SK-N-MC (cell line): Measurements from ENCODE around the gene SCARB2.

Source experiments
- DNase-seq: peaks from one replicate; pipeline ENCODE4 v3.0.0-alpha.2; 2011; ENCODE audit warnings: low read depth, low spot score
- H3K27ac ChIP-seq: fragments of 200-600 bp; sonication (generic); 2 replicates; pipeline ENCODE4 v1.5.1; 2016; ENCODE audit warnings: mixed run types
- H3K36me3 ChIP-seq: fragments of 200-600 bp; sonication (generic); 2 replicates; pipeline ENCODE4 v1.6.1; 2017; ENCODE audit warnings: antibody characterized with exemption, low read length, mixed read lengths; ENCODE audit not compliant: insufficient read depth
- H3K4me3 ChIP-seq: fragments of 200-600 bp; sonication (generic); 2 replicates; pipeline ENCODE4 v1.5.1; 2016
- H3K9ac ChIP-seq: fragments of 200-600 bp; sonication (generic); 2 replicates; pipeline ENCODE4 v1.8.0; 2017; ENCODE audit warnings: mixed run types, mixed read lengths; ENCODE audit not compliant: insufficient read length
- H3K9me3 ChIP-seq: fragments of 200-600 bp; sonication (generic); 2 replicates; pipeline ENCODE4 v1.6.1; 2017; ENCODE audit warnings: low read depth, mild to moderate bottlenecking, antibody characterized with exemption, low read length, moderate library complexity, mixed read lengths
- EZH2 ChIP-seq: fragments of 200-600 bp; sonication (generic); IDR thresholded peaks from one replicate; pipeline ENCODE4 v1.6.1; 2017; ENCODE audit warnings: antibody characterized with exemption
- FOXP2 ChIP-seq: optimal IDR thresholded peaks from 2 replicates; pipeline ENCODE3; 2011; ENCODE audit warnings: mild to moderate bottlenecking, moderate library complexity; ENCODE audit not compliant: insufficient read depth; ENCODE audit errors: extremely low read length, control extremely low read depth
- POLR2AphosphoS5 ChIP-seq: IDR thresholded peaks from 2 replicates; pipeline ENCODE4 v1.6.1; 2012; ENCODE audit warnings: mild to moderate bottlenecking, low read depth, low read length, borderline replicate concordance

SCARB2 gene

GRCh38 chr4:76198411-76199237 is 15.0 kb downstream of the SCARB2 start:
- H3K9ac ChIP-seq, result peak overlapping the region; percentile 51
- peak overlapping the region; percentile 80 for H3K27ac ChIP-seq
- H3K36me3 ChIP-seq, result peaks cover 13% of the 10 kb centered on the region
- peak overlapping the region; percentile 24 for H3K4me3 ChIP-seq
- H3K9me3 ChIP-seq, result no peaks in the 10 kb centered on the region
- TF ChIP-seq POLR2AphosphoS5 (no peak), EZH2 (no peak), FOXP2 (no peak)
- no peak for DNase-seq

GRCh38 chr4:76197971-76198410 is 15.6 kb downstream of the SCARB2 start:
- Histone ChIP-seq H3K36me3 (peaks cover 19% of the 10 kb centered on the region), H3K9me3 (no peaks in the 10 kb centered on the region), H3K4me3 (peak overlapping the region; percentile 24), H3K27ac (peak overlapping the region; percentile 80), H3K9ac (peak overlapping the region; percentile 51)
- no peak for DNase-seq
- TF ChIP-seq EZH2, result no peak
- no peak for TF ChIP-seq POLR2AphosphoS5
- TF ChIP-seq FOXP2, result no peak

DNA sequence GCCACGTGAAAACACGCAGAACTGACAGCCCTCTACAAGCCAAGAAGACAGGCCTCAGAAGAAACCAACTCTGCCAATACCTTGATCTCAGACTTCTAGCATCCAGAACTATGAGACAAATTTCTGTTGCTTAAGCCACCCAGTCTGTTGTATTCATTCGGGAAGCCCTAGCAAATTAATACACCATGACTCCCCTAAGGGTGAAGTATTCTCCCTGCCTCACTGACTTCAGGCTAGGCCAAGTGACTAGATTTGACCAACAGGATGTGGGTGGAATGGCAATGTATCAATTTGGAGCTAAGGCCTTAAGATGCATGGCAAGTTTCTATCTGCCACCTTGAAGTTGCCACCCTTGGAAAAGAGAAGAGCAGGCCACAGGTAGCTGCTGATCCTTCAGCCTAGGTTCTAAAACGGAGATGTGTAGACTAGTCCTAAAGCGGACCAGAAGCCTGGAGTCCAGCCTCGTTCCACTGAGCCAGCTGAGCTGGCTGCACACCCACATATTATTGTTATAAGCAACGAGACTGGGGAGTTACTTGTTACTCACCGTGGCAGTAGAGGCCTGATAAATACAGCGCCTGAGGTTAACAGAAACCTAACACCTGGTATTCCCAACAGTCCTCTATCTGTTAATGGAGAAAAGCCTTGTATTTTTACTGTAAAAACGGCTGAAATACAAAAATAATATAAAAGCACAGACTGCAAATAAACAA is 16.4 kb downstream of the SCARB2 start:
- no peak for DNase-seq
- no peaks in the 10 kb centered on the region for H3K9me3 ChIP-seq
- TF ChIP-seq EZH2 (no peak), POLR2AphosphoS5 (no peak), FOXP2 (no peak)
- H3K9ac ChIP-seq, result no peak overlapping the region
- no peak overlapping the region for H3K4me3 ChIP-seq
- peaks cover 27% of the 10 kb centered on the region for H3K36me3 ChIP-seq
- H3K27ac ChIP-seq, result peak overlapping the region; percentile 80

DNA sequence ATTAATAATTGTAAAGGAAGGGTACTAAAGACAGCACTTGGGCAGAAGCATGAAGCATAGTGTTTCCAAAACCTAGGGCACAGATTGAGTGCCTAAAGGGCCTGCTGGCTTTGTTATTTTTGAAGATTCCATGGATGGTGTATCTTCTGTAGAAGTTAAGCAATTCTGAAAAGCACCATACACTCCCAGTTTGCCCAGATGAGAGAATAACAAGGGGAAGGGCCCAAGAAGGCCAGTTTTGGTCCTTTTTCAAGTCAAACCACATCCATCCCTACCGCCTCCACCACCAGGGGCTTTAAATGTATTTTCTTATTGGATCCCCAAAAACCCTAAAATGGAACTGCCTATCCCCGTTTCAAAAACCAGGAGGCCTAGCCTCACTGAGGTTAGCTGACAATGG is 17.2 kb downstream of the SCARB2 start:
- Histone ChIP-seq H3K9me3 (no peaks in the 10 kb centered on the region), H3K36me3 (peaks cover 32% of the 10 kb centered on the region), H3K27ac (no peak overlapping the region), H3K4me3 (no peak overlapping the region), H3K9ac (no peak overlapping the region)
- no peak for TF ChIP-seq EZH2
- TF ChIP-seq POLR2AphosphoS5, result no peak
- TF ChIP-seq FOXP2, result no peak
- DNase-seq, result no peak

DNA sequence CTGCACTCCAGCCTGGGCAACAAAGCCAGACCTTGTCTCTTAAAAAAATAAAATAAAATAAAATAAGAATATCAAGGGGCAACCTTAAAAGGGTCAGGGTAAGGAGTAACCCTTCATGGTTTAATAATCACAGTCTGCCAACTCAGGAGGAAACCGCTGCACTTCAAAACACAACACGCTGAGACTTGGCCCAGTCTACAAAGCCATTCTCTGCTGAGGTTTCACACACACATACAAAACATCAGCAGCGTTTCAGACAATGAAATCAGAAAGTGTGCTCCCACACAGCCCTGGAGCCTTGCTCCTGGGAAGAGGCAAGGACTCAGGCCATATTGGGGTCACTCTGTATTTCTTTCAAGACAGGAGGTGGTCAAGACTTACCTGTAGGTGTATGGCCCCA is 18.3 kb downstream of the SCARB2 start:
- H3K9me3 ChIP-seq, result no peaks in the 10 kb centered on the region
- H3K27ac ChIP-seq, result no peak overlapping the region
- TF ChIP-seq EZH2 (no peak), POLR2AphosphoS5 (no peak), FOXP2 (no peak)
- H3K9ac ChIP-seq, result no peak overlapping the region
- H3K4me3 ChIP-seq, result no peak overlapping the region
- no peak for DNase-seq
- H3K36me3 ChIP-seq, result peaks cover 38% of the 10 kb centered on the region

DNA sequence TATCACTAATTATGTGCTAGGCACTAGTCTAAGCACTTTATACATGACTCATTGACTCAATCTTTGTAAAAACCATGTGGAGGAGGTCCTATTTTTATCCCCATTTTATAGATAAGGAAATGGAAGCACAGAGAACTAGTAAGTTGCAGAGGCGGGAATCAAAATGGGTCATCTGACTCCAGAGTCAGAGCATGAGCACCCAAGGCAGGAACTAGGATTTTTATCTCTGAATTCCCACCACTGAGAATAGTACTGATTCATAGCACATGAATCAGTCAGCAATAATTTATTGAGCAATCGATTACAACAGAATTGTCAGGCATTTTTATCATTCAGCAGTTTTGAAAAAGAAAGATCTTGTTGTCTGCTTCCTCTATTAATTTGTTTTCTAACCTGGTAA is 19.3 kb downstream of the SCARB2 start:
- no peak overlapping the region for H3K27ac ChIP-seq
- peaks cover 38% of the 10 kb centered on the region for H3K36me3 ChIP-seq
- no peak overlapping the region for H3K9ac ChIP-seq
- no peak overlapping the region for H3K4me3 ChIP-seq
- no peak for DNase-seq
- TF ChIP-seq EZH2 (no peak), POLR2AphosphoS5 (no peak), FOXP2 (no peak)
- H3K9me3 ChIP-seq, result no peaks in the 10 kb centered on the region

- Histone ChIP-seq H3K36me3 (peaks cover 38% of the 10 kb centered on the region), H3K9me3 (no peaks in the 10 kb centered on the region), H3K27ac (no peak overlapping the region), H3K4me3 (no peak overlapping the region), H3K9ac (no peak overlapping the region)
- DNase-seq, result no peak
- TF ChIP-seq FOXP2 (no peak), POLR2AphosphoS5 (no peak), EZH2 (no peak)
Observed at GRCh38 chr4:76192236-76192635, 21.4 kb downstream of the SCARB2 start.

DNA sequence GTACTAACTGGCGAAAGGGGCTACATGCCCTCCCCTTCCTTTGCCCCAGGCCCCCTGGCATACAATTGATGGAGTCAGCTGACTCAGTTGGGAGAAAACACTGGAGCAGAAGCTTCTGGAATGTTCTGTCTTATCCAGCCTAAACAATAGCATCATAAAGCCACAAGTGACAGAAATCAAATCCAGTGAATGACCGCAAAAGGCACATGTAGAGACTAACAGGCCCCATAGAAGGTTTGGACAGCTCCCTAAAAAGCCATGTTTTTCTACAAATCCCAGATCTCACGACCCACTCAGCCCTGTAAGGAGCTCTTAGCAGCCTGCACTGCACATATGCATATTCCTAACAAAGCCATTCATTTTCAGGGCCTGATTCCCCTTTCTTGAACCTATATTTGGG is 25.1 kb downstream of the SCARB2 start:
- Histone ChIP-seq H3K9me3 (no peaks in the 10 kb centered on the region), H3K36me3 (peaks cover 25% of the 10 kb centered on the region), H3K27ac (no peak overlapping the region), H3K4me3 (no peak overlapping the region), H3K9ac (no peak overlapping the region)
- DNase-seq, result no peak
- no peak for TF ChIP-seq POLR2AphosphoS5
- no peak for TF ChIP-seq EZH2
- no peak for TF ChIP-seq FOXP2

- Histone ChIP-seq H3K36me3 (peaks cover 21% of the 10 kb centered on the region), H3K9me3 (no peaks in the 10 kb centered on the region), H3K27ac (no peak overlapping the region), H3K9ac (no peak overlapping the region), H3K4me3 (no peak overlapping the region)
- TF ChIP-seq POLR2AphosphoS5, result no peak
- no peak for TF ChIP-seq EZH2
- DNase-seq, result no peak
Observed at GRCh38 chr4:76188149-76188548, 25.5 kb downstream of the SCARB2 start.
